OCI-M2 (cell line): Measurements from ENCODE around the gene ANK3.

Experiments
- DNase-seq: peaks from one replicate; lab custom pipeline; 2025; ENCODE audit not compliant: unreplicated experiment; lab: John Stamatoyannopoulos, UW

Gene ANK3

DNA sequence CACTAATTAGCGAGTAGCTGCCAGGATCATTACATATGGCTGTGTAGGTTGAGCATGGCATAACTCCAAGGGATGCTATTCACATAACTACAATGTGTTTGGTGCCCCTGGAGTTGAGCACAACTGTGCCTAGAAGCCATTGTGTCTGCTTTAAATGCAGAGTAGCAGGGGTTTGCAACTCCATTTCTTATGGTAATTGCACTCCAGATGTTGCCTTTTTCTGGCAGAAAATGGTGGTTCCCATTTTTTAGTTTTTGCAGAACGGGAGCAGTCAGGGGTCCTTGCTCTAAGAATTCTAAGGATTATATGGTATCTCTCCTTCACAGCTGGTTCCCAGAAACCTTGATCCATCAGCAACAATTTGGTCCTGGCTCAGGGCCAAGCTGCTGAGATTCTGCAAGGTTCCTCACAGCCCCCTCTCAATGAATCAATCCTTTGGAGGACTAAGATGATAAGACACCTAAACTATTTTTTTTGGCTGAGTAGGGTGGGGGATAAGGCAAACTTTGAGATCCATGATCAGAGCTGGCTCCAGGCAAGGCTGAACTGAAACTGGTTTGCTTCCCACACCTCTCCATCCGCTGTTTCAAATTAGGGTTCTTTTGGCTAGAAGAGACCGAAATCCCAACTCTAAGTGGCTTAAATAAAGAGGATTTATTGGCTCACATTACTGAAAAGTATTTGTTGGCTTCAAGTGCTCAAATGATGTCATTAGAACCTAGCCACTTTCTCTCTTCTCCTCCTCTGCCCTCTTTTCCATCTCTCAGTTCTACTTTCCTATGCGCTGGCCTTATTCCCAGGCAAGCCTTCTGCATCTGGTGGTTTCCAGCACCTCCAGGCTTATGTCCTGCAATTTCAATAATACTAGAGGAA, 385.8 kb downstream of the ANK3 start:
- no peak for DNase-seq

DNA sequence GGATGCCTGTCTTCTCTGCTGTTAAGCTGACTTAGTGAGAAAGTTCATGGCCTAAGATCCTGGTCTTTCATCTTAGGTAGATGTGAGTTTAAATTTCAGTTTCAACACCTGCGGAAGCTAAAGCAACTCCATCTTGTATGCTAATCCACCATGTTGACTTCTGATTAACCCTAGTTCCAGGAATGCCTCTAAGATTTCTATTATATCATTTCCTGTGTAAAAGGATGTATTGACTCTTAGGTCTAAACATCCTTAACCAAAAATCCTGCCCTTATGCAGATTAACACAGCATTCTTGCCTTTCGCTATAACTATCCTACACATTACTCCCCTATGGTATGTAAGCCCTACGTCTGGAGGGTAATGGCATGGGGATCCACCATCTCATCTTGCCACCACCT, 388.9 kb downstream of the ANK3 start:
- no peak for DNase-seq

DNA sequence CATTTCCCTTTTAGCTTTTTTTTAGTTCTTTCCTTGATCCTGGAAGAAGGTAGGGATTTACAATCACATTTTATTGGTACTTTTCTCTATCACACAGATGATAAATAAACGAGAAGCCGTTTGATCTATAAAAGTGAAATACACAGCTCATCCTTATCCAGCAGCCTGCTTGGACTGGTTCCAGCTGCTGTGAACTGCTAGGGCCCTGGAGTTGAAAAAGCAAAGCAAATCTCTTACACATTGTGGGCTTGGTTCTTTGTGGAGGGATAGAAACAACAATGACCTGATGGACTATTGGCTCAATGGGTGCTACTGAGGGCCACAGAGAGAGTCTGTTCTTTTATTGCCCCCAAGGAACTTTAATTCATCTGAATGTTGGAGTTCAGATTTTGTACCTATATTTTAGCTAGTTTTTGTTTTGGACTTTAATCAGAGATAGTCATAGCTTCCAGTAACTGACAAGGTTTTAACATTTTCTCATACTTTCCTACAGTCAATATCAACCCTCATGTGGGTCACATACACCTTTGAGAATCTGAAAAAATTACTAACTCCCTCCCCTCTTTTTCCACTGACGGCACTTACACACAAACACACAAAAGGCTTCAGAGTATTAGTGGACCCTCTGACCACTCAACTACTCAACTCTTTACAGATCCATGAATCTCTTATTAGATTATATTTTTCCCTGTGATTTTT, 391.7 kb downstream of the ANK3 start:
- DNase-seq, result no peak

DNA sequence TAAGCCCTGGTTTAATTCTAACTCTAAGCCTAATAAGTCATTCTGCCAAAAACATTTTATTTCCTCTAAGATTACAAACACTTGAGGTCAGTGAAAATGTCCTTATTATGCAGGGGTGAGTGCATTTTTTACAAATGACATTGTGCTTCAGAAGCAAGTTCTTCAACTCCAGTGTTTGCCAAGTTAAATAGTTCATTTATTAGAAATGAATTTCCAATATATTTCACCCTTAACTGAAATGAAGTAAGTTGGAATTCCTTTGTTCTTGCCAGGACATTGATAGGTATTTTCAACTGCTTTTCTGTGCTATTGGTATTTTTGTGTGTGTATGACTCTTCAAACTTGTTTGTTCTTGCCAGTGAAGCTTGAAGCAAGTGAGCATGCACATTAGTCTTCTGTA, 393.8 kb downstream of the ANK3 start:
- no peak for DNase-seq

DNA sequence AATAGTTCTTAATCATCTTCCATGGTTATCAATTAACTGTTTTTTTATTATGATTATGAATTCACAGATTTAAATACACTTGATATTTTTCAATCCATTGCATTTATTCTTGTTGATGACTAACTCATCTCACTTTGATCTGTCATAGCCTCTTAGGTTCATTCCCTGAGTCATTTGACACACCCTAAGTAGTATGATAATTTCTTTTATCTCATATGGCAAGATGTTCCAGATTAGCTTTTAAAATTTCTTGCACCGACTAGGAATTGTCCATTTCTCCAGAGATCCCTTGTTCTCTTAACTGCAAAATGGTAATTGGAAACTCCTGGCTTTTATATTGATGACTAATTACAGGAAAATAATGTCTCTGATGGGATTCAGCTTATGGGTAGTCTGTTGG, 395.7 kb downstream of the ANK3 start:
- DNase-seq, result no peak

DNA sequence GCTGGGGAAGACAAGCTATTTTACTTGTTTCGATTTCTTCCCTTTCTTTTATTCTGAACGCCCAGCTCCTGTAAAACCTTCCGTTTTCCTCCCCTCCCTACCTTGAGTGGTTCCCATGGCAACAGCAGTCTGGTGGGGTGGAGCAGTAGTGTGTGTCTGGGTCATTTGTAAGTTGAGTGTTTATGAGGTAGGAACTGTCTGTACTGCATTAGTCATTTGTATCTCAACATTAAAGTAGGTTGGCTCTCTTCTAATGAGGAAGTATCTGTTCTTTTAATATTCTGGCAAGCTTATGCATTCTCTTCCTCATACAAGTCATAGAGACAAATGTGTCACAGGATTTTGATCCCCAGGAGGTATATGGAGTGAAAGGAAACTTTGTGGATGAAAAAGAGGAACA, 398.0 kb downstream of the ANK3 start:
- DNase-seq, result no peak

DNA sequence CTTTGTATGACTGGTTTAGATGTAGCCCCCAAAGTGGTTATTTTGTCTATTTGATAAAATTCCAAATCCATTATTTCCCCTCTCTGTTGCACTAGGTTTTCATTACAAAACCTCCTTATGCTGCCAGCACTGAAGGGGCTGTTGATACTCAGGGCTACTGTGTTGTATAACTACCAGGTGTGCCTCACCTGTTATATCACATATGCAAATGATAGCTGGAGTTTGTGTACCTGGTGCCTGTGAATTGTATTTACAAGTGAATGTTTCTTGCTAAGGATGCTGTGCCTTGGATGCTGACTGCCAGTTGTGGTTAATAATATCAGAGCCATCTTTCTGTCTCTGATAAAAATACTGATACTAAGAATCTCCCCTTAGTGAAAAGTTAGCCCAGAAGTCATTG, 398.6 kb downstream of the ANK3 start:
- no peak for DNase-seq

DNA sequence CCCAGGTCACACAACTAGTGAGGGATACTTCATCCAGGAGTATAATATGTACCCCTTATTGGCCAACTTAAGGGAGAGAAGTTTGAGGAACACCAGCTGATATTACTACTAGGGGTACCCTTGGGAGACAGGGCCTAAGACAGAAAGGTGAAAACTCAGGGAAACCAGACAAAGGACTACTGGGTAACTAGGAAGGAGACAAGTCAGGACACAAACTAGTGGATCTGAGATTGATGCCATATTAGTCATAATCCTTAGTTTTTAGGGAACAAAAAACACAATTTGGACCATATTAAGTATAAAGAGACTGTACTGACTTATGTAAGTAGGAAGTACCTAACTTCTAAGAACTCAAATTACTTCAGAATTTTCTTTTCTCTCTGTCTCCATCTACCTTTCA, 404.0 kb downstream of the ANK3 start:
- no peak for DNase-seq

DNA sequence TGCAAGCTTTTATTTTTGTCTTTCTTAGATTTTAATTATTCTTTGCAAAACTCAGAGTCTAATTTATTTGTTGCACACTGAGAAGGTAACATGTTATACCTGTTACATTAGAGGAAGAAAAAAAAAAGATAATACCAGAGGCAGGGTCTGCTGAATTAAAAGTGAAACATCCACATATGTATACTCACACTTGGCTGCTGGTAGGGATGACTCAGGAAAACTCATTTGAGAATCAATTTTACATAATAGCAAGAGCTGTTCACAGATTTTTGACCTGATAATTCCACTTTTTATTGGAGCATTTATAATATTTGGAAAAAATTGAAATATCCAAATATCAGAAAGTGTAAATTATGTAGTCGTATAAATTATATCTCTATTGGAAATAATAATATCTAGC, 405.3 kb downstream of the ANK3 start:
- no peak for DNase-seq

DNA sequence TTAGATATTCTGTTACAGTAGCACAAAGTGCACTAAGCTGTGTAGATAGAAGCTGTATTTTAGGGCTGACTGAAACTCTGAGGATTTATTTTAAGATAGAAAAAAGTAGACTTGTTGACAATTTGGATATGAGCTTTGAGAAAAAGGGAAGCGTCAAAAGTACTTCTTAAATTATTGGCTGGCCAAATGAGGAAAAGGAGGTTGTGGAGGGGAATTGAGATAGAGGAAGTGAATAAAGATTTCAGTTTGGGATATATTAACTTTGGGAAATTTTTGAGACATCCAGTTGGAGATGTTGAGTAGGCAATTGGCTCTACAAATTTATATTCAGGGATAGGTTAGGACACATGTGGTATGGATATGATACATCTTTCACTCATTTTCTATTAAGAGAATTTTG, 409.3 kb downstream of the ANK3 start:
- no peak for DNase-seq

DNA sequence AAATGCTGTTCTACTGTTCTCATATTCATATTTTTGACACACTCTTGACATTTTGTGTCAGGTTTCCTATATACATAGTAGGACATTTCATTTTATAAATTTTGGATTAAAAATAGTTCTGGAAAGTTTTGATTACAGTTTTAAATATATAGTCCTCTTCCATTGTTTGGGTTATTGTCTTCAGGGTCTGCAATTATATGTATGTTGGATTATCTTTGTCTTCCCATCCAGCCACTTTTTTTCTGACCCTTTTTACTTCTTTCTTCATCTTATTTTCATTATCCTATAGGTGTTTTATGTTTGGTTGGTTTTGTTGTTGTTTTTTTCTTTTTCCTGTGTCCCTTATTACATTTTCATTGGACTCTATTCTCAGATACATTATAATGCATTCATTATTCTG, 412.2 kb downstream of the ANK3 start:
- no peak for DNase-seq

DNA sequence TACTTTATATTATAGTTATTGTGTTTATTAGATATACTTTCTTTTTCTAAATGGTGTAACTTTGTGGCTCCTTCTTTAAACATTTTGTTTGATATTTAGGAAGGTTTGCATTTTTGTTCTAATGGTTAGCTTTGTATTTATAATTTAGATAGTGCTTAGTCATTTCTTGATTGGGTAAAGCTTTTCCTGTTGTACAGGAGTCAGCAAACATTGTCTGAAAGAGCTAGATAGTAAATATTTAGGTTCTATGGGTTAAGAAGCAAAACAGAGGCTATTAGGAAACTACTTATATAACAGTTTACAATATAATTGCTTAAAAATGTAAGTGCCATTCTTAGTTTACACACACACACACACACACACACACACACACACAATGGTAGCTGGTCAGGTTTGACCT, 412.8 kb downstream of the ANK3 start:
- DNase-seq, result no peak
